HG03558 (cell line): ENCODE measurements around the gene PIBF1.
"Not testable (repeated sequence)": the region's sequence is repeated elsewhere in the genome, so short reads cannot be mapped to it uniquely, and the experiment has no call there.

Source experiments
- ATAC-seq: cut with Tn5 transposase; IDR thresholded peaks from one replicate; pipeline ENCODE4 v1.9.1; 2021; ENCODE audit warnings: moderate number of reproducible peaks; ENCODE audit not compliant: unreplicated experiment; ENCODE audit errors: extremely low read depth

PIBF1 gene

DNA sequence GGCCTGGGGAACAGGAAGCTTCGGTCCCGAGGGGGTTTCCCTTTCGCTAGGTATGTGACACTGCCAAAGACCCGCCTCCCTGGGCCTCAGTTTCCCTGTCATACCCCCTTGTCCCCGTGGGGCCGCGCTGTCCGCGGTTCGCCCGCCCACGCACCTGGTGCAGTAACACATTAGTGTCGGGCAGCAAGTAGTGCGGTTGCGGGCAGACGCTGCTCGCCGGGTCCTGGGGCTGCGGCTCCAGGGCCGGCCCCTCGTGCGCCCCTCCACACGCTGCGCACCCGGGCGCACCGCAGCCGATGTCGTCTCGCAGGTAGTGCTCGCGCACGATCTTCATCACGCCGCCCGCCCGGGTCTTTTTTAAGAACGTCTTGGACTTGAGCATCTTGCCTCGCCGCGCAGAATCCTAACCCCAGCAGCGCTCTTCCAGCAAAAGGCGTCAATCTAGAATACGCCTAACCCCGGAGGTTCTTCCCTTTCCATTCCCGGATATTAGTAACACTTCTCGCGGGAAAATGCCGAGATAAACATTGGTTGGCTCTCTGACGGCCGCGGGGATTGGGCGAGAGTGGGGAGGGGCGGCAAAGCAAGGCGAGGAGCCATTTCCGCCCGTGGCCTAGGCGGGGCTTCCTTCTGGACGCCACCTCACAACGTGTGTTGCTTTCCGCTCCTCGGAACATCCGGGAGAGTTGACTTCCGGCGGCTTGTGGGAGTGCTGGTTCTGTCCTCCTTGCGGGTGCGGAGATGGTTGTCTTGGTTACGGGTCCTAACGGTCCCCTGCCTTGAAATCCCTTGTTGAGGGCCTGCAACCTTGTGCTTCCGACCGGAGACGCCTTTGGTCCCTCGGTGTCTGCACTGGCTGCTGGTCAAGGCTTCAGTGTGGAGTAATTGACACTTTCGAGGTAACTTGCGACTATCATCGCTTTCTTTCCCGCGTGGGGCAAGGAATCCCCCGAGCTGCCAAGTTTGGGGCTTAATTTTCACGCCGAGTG is at the start of gene PIBF1, which contains the start of gene DIS3:
TSS of gene PIBF1 (plus strand) at position 683 of the 989 bp plus-strand sequence. CDS start 1,337 bp downstream, outside the sequence.
TSS of gene DIS3 (minus strand) at position 450 of the 989 bp plus-strand sequence. CDS start at position 382, 68 bp downstream.
- ATAC-seq: peak; percentile 95

DNA sequence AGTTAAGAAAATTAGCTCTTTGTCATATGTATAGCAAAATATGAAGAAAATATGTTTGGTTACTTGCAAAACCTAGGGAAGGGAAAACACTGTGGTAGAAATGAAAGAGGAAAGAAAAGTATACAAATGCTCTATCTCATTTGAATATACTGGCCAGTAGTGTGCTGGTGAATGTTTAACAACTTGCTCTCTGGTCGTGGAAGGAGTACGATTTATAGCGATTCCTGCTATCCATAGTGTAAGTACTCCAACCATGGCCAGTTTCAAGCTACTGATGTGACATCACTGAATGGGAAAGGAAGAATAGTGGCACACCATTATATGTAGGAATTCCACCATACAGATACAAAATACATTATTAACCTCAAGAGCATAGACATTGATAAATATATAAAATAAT is 44.9 kb upstream of the PIBF1 start:
- no peak for ATAC-seq

DNA sequence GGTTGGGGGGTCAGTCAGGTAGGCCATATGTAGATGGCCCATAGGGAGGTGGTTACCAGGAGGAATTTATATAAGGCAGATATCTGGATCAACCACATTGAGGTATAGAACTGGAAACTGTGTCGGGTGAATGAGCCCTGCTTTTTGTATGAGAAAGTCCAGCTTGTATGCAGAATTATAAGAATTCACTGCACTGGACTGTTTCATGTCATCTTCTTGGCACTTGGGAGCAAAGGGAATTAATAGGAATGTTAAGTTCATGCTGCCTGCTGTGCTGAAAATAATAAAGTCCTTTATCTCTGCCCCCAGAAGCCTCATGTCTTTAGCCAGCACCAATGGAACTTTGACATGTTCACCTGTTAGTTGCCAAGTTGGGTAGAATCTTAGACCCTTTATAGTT is 41.9 kb upstream of the PIBF1 start:
- ATAC-seq: no peak

DNA sequence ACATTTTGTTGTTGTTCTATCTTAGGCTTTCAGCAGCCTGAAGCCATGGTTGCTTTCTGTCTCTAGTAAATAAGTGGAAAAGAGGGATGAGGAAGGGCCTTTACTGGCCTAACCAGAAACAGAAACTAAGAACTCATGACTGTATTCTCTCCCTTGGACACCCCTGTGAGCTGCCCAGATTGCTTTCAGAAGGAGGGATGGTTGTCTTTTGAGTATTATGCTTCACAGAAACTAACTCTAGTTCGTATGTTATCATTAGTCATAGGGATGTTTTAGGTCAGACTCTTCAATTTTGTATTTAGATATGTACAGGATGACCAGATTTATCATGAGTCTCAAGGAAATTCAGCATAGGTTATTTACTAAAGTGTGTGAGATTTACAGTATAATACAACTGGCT is 36.7 kb upstream of the PIBF1 start:
- no peak for ATAC-seq

DNA sequence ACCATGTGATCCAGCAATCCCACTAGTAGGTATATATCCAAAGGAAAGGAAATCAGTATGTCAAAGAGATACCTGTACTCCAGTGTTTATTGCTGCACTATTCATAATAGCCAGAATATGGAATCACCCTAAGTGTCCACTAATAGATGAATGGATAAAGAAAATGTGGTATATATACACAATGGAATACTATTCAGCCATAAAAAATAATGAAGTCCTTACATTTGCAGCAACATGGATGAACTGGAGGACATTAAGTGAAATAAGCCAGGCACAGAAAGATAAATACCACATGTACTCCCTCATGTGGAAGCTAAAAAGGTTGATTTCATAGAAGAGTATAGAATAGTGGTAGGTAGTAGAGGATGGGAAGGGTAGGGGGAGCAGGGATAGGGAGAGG is 30.7 kb upstream of the PIBF1 start:
- ATAC-seq: no peak

GRCh38 chr13:72754111-72754510 is 27.8 kb upstream of the PIBF1 start:
- ATAC-seq: no peak

GRCh38 chr13:72757792-72758535 is 24.0 kb upstream of the PIBF1 start:
- no peak for ATAC-seq

- ATAC-seq: no peak
Observed at GRCh38 chr13:72760189-72760588, 21.7 kb upstream of the PIBF1 start.

DNA sequence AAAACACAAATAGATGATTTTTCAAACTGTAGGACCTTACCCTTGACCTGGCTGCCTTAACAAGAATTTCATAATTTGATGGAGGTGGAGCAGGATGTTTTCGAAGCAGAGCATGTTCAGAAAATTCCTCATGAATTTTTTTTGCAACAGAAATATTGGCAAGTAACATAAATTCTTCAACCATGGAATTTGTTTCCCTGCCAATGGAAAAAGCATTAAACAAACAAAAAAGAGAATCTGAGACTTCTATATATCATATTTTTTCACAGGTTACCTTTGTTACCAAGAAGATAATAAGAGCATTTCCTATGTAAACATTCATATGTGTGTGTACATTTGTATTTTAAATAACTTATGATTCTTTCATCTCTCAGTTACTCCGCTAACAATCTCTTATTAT is 18.5 kb upstream of the PIBF1 start:
- ATAC-seq: no peak

DNA sequence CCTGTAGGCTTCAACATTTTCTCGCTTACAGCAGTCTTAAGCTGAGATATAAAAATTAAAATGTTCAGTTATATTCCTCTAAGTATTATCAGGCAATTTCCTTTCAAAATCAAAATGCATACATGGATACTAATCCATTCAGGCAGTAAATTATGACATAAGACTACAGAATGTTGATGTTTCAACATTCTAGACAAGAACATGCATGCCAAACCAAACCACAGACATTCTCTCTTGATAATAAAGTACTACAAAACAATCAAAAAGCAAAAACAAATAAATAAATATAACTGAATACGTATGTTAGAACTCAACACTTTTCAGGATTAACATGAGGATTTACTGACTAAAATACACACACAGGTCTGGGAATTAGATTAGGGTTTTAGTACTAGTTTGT is 7.9 kb upstream of the PIBF1 start:
- no peak for ATAC-seq

GRCh38 chr13:72782717-72783116 is 784 bp downstream of the PIBF1 start:
- no peak for ATAC-seq

- ATAC-seq: not testable (repeated sequence)
Observed at GRCh38 chr13:72784679-72785078, 2.7 kb downstream of the PIBF1 start.

GRCh38 chr13:72788831-72789230 is 6.9 kb downstream of the PIBF1 start:
- ATAC-seq: no peak

GRCh38 chr13:72792640-72793039 is 10.7 kb downstream of the PIBF1 start:
- no peak for ATAC-seq

- ATAC-seq: no peak
Observed at GRCh38 chr13:72798817-72799216, 16.9 kb downstream of the PIBF1 start.

GRCh38 chr13:72804301-72804700 is 22.4 kb downstream of the PIBF1 start:
- ATAC-seq: no peak

DNA sequence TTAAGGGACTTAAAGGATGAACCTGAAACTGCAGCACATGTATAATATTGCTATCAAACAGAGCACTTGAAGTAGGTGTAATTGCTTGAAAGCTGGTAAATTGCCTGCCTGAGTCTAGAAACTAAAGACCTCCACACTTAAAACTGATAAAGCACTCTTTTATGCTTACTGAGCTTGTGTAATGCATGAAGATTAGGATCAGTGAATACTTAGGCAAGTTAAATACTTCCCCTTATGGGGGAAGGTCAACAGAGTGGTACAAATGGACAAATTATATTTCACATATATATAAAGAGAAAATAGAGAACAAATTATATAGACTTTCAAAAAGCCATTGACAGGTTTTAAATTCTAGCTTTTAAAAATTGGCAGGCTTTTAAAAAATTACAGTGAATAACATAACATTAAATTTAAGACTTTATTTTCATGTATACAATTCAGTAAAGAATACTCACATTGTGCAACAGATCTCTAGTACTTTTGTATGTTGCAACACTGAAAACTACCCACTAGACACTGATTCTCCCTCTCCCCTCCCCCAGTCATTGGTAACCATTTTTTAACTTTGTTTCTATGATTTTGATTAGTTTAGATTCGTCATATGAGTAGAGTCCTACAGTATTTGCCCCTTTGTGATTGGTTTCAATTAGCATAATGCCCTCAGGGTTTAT is 23.9 kb downstream of the PIBF1 start:
- no peak for ATAC-seq

GRCh38 chr13:72806514-72806913 is 24.6 kb downstream of the PIBF1 start:
- ATAC-seq: not testable (repeated sequence)

DNA sequence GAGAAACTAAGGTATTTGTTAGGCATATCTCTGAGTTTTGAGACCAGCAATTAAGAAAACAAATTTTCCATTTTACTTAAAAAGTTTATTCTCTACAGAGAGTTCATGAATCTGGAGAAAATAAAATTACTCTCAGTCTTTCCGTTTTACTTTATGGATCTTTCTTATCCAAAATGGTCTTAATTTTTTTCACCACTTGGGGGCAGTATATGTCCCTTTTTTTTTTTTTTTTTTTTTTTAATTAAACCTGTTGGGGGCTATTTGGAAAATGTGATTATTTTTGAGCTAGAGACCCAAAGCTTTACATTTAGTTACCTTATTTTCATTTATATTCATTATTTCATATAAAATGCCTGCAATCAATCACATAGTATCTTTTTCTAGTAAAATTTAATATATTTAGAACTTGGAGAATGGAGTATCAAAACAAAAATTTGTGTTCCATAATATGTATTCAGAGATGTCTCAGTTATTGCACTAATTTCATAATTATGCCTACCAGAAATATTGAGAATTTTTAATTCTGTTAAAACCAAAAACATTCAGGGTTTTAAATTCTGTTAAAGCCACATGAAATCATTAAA is 27.1 kb downstream of the PIBF1 start:
- ATAC-seq: no peak
